Measurements from ENCODE around the gene FLNB.

DNA sequence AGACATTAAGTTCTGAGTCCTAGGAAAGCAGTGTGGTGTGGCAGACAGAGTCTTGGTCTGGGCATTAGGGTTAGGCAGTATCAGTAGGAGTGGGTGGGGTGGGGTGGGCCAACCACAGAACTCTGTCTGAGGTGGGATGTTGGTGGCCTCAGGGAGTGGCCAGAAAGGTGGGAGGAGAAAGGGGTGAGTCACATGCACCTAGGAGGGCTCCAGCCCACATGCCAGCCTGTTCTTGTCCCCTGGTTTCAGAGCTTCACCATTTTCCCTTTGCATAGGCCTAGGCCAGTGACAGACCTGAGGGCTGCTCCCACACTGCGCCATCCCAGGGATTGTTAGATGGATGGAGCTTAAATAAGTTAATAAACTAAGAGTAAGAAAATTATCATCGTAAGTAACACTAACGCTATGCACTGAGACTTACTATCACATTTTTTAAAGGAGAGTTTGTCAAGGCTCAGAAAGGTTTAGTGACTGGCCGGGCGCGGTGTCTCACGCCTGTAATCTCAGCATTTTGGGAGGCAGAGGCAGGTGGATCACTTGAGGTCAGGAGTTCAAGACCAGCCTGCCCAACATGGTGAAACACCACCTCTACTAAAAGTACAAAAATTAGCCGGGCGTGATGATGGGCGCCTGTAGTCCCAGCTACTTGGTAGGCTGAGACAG, 168.7 kb downstream of the FLNB start:
- TF ChIP-seq, protein P1, sequence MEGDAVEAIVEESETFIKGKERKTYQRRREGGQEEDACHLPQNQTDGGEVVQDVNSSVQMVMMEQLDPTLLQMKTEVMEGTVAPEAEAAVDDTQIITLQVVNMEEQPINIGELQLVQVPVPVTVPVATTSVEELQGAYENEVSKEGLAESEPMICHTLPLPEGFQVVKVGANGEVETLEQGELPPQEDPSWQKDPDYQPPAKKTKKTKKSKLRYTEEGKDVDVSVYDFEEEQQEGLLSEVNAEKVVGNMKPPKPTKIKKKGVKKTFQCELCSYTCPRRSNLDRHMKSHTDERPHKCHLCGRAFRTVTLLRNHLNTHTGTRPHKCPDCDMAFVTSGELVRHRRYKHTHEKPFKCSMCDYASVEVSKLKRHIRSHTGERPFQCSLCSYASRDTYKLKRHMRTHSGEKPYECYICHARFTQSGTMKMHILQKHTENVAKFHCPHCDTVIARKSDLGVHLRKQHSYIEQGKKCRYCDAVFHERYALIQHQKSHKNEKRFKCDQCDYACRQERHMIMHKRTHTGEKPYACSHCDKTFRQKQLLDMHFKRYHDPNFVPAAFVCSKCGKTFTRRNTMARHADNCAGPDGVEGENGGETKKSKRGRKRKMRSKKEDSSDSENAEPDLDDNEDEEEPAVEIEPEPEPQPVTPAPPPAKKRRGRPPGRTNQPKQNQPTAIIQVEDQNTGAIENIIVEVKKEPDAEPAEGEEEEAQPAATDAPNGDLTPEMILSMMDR (conservative IDR thresholded peaks at IDR 0.05; ENCODE audit: low read length): no peak
- TF ChIP-seq EZH2phosphoT487 (IDR thresholded peaks at IDR 0.05; ENCODE audit: borderline replicate concordance): no peak

Data from Loucy (cell line).